Neural cell (in vitro differentiated cells): ENCODE data around the gene H2BW2.

Source experiments
- MXI1 ChIP-seq: fragments of 450-650 bp; conservative IDR thresholded peaks from 2 replicates; pipeline ENCODE4 v1.6.1; 2014; ENCODE audit warnings: antibody characterized with exemption, mild to moderate bottlenecking; ENCODE audit not compliant: poor library complexity, severe bottlenecking
- POLR2AphosphoS5 ChIP-seq: IDR thresholded peaks from 2 replicates; pipeline ENCODE4 v1.6.1; 2012
- RAD21 ChIP-seq: fragments of 450-650 bp; conservative IDR thresholded peaks from 2 replicates; pipeline ENCODE4 v1.6.1; 2014; ENCODE audit warnings: antibody characterized with exemption, mild to moderate bottlenecking, moderate library complexity
- SMC3 ChIP-seq: fragments of 450-650 bp; conservative IDR thresholded peaks from 2 replicates; pipeline ENCODE4 v1.6.1; 2014; ENCODE audit warnings: antibody characterized with exemption, mild to moderate bottlenecking, moderate library complexity; ENCODE audit not compliant: poor library complexity
- TF ChIP-seq, protein P1 (sequence below): fragments of 450-650 bp; IDR thresholded peaks from 2 replicates; pipeline ENCODE4 v1.5.1; 2014; ENCODE audit warnings: antibody characterized with exemption, mild to moderate bottlenecking, moderate library complexity; ENCODE audit not compliant: poor library complexity, severe bottlenecking
- TF ChIP-seq, protein P2 (sequence below): IDR thresholded peaks from 2 replicates; pipeline ENCODE4 v1.6.1; 2012; ENCODE audit warnings: borderline replicate concordance

DNA sequence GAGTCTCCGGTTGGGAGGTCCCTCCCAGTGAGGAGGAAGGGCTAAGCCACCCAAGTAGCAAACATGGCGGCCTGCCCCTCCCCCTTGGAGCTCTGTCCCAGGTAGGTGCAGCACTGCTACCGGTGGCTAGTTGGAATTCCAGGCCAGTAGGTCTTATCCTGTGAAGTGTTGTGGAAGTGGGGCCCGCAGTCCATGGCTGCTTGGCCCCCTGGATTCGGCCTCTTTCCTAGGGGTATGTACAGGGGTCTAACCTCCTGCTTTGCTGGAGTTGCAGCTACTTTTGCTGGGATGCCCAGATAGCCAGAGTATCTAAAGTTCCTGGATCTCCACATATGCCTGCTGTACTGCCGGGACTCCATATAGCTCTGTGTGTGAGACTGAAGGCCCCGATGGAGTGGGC, 46.2 kb downstream of the H2BW2 start:
- TF ChIP-seq, protein P1, sequence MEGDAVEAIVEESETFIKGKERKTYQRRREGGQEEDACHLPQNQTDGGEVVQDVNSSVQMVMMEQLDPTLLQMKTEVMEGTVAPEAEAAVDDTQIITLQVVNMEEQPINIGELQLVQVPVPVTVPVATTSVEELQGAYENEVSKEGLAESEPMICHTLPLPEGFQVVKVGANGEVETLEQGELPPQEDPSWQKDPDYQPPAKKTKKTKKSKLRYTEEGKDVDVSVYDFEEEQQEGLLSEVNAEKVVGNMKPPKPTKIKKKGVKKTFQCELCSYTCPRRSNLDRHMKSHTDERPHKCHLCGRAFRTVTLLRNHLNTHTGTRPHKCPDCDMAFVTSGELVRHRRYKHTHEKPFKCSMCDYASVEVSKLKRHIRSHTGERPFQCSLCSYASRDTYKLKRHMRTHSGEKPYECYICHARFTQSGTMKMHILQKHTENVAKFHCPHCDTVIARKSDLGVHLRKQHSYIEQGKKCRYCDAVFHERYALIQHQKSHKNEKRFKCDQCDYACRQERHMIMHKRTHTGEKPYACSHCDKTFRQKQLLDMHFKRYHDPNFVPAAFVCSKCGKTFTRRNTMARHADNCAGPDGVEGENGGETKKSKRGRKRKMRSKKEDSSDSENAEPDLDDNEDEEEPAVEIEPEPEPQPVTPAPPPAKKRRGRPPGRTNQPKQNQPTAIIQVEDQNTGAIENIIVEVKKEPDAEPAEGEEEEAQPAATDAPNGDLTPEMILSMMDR = no peak
- TF ChIP-seq RAD21 = no peak
- TF ChIP-seq, protein P2, sequence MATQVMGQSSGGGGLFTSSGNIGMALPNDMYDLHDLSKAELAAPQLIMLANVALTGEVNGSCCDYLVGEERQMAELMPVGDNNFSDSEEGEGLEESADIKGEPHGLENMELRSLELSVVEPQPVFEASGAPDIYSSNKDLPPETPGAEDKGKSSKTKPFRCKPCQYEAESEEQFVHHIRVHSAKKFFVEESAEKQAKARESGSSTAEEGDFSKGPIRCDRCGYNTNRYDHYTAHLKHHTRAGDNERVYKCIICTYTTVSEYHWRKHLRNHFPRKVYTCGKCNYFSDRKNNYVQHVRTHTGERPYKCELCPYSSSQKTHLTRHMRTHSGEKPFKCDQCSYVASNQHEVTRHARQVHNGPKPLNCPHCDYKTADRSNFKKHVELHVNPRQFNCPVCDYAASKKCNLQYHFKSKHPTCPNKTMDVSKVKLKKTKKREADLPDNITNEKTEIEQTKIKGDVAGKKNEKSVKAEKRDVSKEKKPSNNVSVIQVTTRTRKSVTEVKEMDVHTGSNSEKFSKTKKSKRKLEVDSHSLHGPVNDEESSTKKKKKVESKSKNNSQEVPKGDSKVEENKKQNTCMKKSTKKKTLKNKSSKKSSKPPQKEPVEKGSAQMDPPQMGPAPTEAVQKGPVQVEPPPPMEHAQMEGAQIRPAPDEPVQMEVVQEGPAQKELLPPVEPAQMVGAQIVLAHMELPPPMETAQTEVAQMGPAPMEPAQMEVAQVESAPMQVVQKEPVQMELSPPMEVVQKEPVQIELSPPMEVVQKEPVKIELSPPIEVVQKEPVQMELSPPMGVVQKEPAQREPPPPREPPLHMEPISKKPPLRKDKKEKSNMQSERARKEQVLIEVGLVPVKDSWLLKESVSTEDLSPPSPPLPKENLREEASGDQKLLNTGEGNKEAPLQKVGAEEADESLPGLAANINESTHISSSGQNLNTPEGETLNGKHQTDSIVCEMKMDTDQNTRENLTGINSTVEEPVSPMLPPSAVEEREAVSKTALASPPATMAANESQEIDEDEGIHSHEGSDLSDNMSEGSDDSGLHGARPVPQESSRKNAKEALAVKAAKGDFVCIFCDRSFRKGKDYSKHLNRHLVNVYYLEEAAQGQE = no peak
- TF ChIP-seq MXI1 = no peak
- no peak for TF ChIP-seq SMC3
- no peak for TF ChIP-seq POLR2AphosphoS5
